Right forelimb (tissue), 1 donor: Measurements from ENCODE around the gene GOLGA3.
A peak's percentile ranks its signal among the peaks of the same experiment; 100 is the strongest.
"Not testable (repeated sequence)": the region's sequence is repeated elsewhere in the genome, so short reads cannot be mapped to it uniquely, and the experiment has no call there.

Source experiments
- DNase-seq: peaks from one replicate; pipeline ENCODE4 v3.0.0-alpha.2; 2018

The GOLGA3 gene

GRCh38 chr12:132847363-132848356 is 19.0 kb upstream of the GOLGA3 start:
- no peak for DNase-seq

- not testable (repeated sequence) for DNase-seq
These were observed 16.0 kb upstream of the GOLGA3 start for GRCh38 chr12:132844681-132845080.

DNA sequence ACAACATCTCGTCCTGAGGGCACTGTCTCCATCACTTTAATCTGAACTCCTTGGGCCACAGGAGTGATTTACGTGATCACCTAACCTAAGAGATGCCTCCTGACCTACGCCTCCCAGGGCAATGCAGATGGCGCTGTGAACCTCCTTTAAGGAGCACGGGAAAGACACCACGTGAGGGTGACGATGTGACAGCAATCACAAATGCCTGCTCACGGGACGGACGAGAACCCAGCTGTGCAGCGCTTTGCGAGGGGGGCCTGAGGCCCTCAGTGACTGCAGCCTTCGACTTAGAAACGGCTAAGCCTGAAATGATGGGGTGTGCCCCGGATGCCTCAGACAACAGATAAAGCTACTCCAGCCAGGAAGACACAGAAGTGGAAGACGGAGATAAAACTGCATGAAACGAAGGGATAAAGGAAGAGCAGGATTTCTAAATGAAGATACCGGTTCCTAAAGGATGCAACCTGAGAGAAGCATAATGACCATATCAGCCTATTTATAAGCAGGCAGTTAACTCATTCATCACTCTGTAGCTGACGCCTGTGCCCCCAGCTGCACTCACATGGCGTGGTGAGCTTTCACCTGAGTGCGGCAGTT is 13.9 kb upstream of the GOLGA3 start:
- DNase-seq = no peak

- no peak for DNase-seq
These were observed 12.5 kb upstream of the GOLGA3 start for GRCh38 chr12:132841151-132841550.

GRCh38 chr12:132840536-132840935 is 11.9 kb upstream of the GOLGA3 start:
- DNase-seq = no peak

DNA sequence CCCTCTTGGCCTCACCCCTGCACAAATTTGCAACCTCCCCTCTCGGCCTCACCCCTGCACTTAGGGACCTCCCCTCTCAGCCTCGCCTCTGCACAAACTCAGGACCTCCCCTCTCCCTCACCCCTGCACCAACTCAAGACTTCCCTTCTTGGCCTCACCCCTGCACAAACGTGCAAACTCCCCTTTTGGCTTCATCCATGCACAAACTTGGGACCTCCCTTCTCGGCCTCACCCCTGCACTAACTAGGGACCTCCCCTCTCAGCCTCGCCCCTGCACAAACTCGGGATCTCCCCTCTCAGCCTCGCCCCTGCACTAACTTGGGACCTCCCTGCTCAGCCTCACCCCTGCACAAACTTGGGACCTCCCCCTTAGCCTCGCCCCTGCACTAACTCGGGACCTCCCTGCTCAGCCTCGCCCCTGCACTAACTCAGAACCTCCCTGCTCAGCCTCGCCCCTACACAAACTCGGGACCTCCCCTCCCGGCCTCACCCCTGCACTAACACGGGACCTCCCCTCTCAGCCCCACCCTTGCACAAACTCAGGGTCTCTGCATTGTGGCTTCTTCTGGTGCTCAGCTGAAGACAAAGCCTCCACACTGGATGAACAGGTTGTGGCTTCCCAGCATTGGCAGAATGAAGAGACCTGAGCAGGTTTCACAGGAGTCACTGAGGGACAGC is 11.0 kb upstream of the GOLGA3 start:
- DNase-seq = no peak

DNA sequence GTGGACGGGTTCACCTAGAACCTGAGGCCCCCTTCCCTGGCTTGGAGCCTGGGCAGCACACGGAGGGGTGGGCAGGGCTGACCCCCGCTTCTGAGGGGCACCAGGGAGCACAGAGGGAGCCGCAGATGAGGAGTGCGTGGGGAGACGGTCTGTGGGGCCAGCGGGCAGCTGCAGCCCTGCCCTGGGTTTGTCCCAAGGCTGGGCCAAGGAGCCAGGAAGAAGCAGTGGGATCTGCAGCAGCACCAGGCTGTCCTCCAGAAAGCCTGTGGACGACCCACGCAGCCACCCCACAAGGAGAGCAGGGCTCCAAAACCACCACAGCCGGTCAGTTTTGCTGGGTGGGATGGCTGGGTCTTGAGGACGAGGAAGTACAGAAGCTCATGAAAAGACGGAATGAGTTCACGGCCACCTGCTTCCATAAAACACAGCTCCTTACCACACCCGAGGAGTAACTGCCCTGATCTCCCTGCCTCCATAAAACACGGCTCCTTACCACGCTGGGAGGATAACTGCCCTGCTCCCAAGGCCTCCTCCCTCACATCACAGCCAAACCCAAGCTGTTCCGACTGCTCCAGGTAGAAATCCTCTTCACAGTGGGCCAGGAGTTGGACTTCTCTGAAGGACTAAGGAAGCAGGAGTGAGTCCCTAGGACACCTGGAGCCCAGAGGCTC is 9.9 kb upstream of the GOLGA3 start:
- DNase-seq = no peak

- DNase-seq = peak; percentile 75
These were observed 9.2 kb upstream of the GOLGA3 start for GRCh38 chr12:132837693-132838409.

DNA sequence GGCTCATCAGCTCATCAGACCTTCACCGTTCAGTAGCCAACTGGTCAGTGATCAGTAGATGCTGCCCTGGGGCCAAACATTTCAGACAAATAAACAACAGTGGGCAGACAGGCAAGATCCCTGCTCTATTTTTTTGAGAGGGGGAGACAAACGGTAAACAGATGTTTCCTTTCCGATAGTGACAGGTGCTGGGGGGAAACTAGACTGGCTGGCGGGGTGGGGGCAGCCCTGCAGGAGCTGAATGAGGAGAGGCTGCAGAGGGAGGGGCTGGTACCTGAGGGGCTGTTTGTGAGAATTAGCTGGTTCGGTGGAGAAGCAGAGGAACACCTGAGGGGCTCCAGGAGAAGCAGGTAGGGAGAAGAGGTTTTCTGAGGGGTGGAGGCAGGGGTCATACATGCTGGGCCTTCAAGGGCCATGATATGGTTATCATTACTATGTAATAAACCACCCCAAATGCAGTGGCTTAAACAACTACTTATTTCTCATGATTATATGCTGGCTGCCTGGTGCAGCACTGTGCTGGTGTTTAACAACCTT is 8.2 kb upstream of the GOLGA3 start:
- no peak for DNase-seq

- DNase-seq = not testable (repeated sequence)
These were observed 7.6 kb upstream of the GOLGA3 start for GRCh38 chr12:132836230-132836629.

- no peak for DNase-seq
These were observed 6.7 kb upstream of the GOLGA3 start for GRCh38 chr12:132835076-132836025.

DNA sequence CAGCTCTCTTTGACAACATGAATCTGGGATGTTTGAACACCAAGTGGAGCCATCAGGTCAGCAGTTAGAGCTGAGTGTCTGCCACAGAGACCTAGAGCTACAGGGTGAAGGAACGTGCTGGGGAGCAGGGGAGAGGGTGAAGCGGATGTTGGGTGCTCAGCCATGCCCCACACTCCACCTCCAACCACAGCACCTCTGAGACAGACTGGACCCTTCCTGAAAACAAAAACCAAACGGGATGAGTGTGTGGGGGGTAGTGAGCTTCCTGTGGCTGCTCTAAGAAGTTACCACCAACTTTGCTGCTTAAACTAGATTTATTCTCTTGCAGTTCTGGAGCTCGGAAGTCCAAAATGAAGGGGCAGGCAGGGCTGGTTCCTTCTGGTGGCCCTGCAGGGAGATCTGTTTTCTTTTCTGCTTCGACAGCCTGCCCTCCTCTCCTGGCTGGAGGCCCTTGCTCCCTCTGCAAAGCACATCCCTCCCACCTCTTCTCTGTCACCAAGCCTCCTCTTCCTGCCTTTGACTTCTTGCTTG is 5.6 kb upstream of the GOLGA3 start:
- no peak for DNase-seq

GRCh38 chr12:132833341-132833740 is 4.7 kb upstream of the GOLGA3 start:
- DNase-seq = no peak

- no peak for DNase-seq
These were observed 3.1 kb upstream of the GOLGA3 start for GRCh38 chr12:132831771-132832170.

- DNase-seq = peak; percentile 54
These were observed 636 bp downstream of the GOLGA3 start for GRCh38 chr12:132827763-132828703.

DNA sequence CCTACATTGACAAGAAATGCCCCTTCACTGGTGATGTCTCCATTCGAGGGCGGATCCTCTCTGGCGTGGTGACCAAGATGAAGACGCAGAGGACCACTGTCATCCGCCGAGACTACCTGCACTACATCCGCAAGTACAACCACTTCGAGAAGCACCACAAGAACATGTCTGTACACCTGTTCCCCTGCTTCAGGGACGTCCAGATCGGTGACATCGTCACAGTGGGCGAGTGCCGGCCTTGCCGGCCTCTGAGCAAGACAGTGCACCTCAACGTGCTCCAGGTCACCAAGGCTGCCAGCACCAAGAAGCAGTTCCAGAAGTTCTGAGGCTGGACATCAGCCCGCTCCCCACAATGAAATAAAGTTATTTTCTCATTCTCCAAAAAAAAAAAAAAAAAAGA is 2.8 kb downstream of the GOLGA3 start:
- no peak for DNase-seq

DNA sequence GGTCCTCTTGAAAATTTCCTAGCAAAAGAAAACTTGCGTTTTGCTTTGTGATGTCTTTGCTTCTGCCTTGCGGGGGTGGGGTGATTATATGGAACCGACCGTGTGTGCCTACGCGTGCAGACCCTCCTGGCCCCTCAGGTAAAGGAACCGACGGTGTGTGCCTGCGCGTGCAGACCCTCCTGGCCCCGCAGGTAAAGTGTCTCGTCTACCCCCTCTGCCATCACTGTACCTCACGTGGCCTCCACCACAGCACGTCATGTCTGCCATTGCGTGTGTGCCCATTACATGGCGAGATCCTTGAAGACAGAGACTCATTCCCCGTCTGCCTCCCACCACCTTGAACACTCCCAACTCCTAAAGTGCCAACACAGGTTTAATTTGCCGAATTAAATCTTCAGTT is 3.6 kb downstream of the GOLGA3 start:
- DNase-seq = no peak

DNA sequence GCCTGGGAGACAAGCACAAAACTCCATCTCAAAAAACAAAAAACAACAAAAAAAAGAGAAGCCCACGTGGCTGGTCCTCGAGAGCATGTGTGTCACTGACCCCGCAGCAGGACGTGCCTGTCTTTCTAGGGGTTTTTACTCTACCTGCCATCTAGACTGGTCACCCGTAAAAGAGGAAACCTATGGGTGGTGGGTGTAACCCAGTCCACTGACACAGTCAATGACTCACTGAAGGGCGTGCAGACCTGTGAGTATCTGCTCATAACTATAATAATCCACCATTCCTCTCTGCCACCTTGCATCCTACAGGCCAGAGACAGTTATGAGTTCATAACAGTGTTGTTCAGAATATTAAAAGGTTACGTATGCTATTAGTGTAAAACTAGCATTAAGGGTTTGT is 4.6 kb downstream of the GOLGA3 start:
- DNase-seq = no peak

DNA sequence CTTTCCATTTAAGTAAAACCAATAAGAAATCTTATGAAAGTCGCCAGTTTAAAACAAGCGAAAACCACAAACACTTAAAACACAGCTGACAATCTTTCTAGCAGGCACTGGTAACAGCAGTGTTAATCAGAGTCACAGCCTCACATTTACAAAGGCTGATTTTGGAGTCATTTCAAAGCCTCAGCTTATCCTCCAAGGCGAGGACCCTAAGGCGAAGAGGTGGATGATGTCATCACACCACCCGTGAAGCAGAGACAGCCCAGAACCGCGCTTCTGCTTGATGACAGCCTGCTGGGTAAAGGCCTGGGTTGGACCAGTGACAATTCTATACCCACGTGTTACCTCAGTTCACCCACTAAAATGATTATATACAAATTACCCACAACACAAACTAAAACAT is 10.1 kb downstream of the GOLGA3 start:
- DNase-seq = no peak
